ENCODE measurements around the gene NAB2.

DNA sequence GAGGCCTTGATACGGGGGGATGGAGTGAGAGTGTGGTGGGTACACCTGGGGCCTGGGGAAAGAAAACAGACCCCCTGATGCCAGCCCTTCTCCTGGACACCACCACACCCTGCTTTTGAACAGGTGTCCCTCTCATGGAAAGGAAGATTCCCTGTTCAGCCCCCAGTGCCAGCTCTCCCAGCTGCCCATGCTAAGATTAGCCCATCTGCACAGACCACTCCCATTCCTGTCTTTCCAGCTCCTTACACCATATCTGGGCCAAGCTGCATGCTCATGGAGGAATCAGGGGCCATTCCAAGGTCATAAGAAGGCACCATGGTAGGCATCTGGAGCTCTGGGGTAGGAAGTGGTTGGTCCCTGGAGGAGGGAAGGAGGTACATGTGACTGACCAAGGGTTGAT lies 9.6 kb downstream of the NAB2 start:
- TF ChIP-seq, protein P1, sequence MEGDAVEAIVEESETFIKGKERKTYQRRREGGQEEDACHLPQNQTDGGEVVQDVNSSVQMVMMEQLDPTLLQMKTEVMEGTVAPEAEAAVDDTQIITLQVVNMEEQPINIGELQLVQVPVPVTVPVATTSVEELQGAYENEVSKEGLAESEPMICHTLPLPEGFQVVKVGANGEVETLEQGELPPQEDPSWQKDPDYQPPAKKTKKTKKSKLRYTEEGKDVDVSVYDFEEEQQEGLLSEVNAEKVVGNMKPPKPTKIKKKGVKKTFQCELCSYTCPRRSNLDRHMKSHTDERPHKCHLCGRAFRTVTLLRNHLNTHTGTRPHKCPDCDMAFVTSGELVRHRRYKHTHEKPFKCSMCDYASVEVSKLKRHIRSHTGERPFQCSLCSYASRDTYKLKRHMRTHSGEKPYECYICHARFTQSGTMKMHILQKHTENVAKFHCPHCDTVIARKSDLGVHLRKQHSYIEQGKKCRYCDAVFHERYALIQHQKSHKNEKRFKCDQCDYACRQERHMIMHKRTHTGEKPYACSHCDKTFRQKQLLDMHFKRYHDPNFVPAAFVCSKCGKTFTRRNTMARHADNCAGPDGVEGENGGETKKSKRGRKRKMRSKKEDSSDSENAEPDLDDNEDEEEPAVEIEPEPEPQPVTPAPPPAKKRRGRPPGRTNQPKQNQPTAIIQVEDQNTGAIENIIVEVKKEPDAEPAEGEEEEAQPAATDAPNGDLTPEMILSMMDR (IDR thresholded peaks at IDR 0.05; ENCODE audit: insufficient read depth, low read length, poor library complexity, severe bottlenecking), result no peak
- TF ChIP-seq EZH2phosphoT487 (conservative IDR thresholded peaks at IDR 0.05; ENCODE audit: low read length), result no peak

All from SU-DHL-6 (cell line).